Gastroesophageal sphincter (tissue), 4 donors: ENCODE measurements around the gene KRTAP10-5. TPM values are rescaled to one million over a fixed set of nuclear protein-coding genes. Genes with fewer than 3 reads are reported as not detected.

ENCODE experiments used
- ATAC-seq: fragments of 150-250 bp; one replicate; pipeline ENCODE4 v1.9.1; 2016; ENCODE audit warnings: mild to moderate bottlenecking, moderate library complexity
- H3K27ac ChIP-seq, 4 donors: fragments of 200-600 bp; sonication (generic) in 3 of 4; 1 replicate in 3 of 4; 2 replicates in 1 of 4; pipeline ENCODE4 v1.5.1; 2016 to 2019
- H3K27me3 ChIP-seq: fragments of 200-600 bp; sonication (generic); one replicate; pipeline ENCODE4 v1.5.1; 2019
- H3K36me3 ChIP-seq, 2 donors: fragments of 200-600 bp; sonication (generic); one replicate each; pipeline ENCODE4 v1.5.1; 2019; ENCODE audit warnings: control low read depth in 1 of 2
- H3K4me1 ChIP-seq, 3 donors: fragments of 200-600 bp; sonication (generic); 1 replicate in 2 of 3; 2 replicates in 1 of 3; pipeline ENCODE4 v1.5.1; 2016 to 2019; ENCODE audit warnings: control low read depth in 2 of 3
- H3K4me3 ChIP-seq, 2 donors: fragments of 200-600 bp; sonication (generic); one replicate each; pipeline ENCODE4 v1.5.1; 2019; ENCODE audit warnings: mild to moderate bottlenecking in 1 of 2, moderate library complexity in 1 of 2
- H3K9me3 ChIP-seq, 3 donors: fragments of 200-600 bp; sonication (generic); one replicate each; pipeline ENCODE4 v1.5.1; 2017 to 2019; ENCODE audit warnings: control low read depth in 2 of 3
- EP300 ChIP-seq: sonication (generic); formaldehyde crosslinking; IDR thresholded peaks from one replicate; pipeline ENCODE4 v1.6.1; 2017; ENCODE audit warnings: antibody characterized with exemption, mild to moderate bottlenecking
- POLR2A ChIP-seq, 2 donors: fragments of 450-650 bp; IDR thresholded peaks; one replicate each; pipeline ENCODE4 v1.6.1; 2017; ENCODE audit warnings: antibody characterized with exemption in 2 of 2, mild to moderate bottlenecking in 2 of 2, moderate library complexity in 1 of 2
- POLR2AphosphoS5 ChIP-seq: sonication (generic); formaldehyde crosslinking; IDR thresholded peaks from one replicate; pipeline ENCODE4 v1.6.1; 2017; ENCODE audit warnings: antibody characterized with exemption
- WGBS, 2 donors: methylation state at CpG; one replicate each; pipeline ENCODE4 v1.1.5; 2018; ENCODE audit warnings: low coverage in 1 of 2; 5-methylcytosine and 5-hydroxymethylcytosine counted together
- total RNA-seq, 4 donors: library from RNA; depleted of rRNA; stranded (reverse); fragments of >200 nt; gene quantifications; one replicate each; pipeline ENCODE4 v1.1.0, GENCODE V29; 2016
- TF ChIP-seq, protein P1 (sequence below), 4 experiments: fragments of 200-600 bp in 2 of 4; fragments of 450-650 bp in 2 of 4; sonication (generic) in 1 of 4; IDR thresholded peaks; one replicate each; pipeline ENCODE4 v1.5.1; 2017 to 2019; ENCODE audit warnings: antibody characterized with exemption in 4 of 4, mild to moderate bottlenecking in 2 of 4, moderate library complexity in 2 of 4

Gene KRTAP10-5
- total RNA-seq, 4 donors from 2014 or later, result not detected

GRCh38 chr21:44568261-44568660 lies 12.1 kb downstream of the KRTAP10-5 start:
- ATAC-seq, result no peak
- H3K27ac ChIP-seq, result no peak overlapping the region
- TF ChIP-seq POLR2A (IDR thresholded peaks at IDR 0.05) (no peak), EP300 (no peak), POLR2AphosphoS5 (no peak)
- TF ChIP-seq, protein P1, sequence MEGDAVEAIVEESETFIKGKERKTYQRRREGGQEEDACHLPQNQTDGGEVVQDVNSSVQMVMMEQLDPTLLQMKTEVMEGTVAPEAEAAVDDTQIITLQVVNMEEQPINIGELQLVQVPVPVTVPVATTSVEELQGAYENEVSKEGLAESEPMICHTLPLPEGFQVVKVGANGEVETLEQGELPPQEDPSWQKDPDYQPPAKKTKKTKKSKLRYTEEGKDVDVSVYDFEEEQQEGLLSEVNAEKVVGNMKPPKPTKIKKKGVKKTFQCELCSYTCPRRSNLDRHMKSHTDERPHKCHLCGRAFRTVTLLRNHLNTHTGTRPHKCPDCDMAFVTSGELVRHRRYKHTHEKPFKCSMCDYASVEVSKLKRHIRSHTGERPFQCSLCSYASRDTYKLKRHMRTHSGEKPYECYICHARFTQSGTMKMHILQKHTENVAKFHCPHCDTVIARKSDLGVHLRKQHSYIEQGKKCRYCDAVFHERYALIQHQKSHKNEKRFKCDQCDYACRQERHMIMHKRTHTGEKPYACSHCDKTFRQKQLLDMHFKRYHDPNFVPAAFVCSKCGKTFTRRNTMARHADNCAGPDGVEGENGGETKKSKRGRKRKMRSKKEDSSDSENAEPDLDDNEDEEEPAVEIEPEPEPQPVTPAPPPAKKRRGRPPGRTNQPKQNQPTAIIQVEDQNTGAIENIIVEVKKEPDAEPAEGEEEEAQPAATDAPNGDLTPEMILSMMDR (IDR thresholded peaks at IDR 0.05), result no peak
- no peaks in the 10 kb centered on the region for H3K4me1 ChIP-seq
- H3K27me3 ChIP-seq, result peaks cover 38% of the 10 kb centered on the region
- H3K36me3 ChIP-seq, result no peaks in the 10 kb centered on the region
- no peak overlapping the region for H3K4me3 ChIP-seq
- peaks cover 0 to 10% (median 0%) of the 10 kb centered on the region in 3 donors for H3K9me3 ChIP-seq
- WGBS, 2 donors, result no CpG with 5 or more reads among the region's 12 CpGs

DNA sequence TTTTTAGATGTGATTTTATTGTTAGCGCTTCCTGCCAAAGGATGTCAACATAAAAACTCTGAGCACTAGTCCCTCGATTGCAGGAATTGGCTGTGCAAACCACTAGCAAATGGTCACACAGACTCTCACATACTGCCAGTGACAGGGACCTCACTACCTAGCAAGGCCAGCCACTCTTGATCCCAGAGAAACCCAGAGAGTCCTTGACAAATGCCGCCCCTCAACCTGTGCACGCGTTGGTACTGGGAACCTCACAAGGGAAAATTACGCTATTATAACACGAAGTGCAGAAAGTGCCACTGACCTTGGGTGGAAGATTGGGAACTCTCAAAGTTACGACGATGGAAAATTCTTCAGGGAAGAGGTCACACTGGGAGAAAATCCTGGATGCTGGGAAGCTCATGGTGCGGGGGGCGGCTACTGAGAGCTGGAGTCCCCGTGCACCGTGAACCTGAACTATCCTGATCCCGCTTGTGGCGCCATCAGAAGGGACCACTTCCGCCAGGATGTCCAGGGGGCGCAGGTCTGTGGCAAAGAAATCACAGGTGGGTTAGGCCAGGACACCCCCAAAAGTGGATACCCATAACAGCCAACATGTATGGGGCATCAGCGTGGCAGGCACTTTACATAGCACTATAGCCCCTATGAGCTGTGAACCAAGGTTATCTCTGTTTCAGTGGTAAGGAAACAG lies 12.8 kb downstream of the KRTAP10-5 start:
- TF ChIP-seq POLR2AphosphoS5, result no peak
- TF ChIP-seq EP300, result no peak
- 85 to 93% methylated on average over 6 to 10 of the region's 18 CpGs for WGBS, 2 donors
- Histone ChIP-seq H3K27ac (no peak overlapping the region), H3K9me3 (peaks cover 0 to 11% (median 1%) of the 10 kb centered on the region in 3 donors), H3K36me3 (no peaks in the 10 kb centered on the region), H3K4me3 (no peak overlapping the region), H3K4me1 (no peaks in the 10 kb centered on the region), H3K27me3 (peaks cover 33% of the 10 kb centered on the region)
- no peak for ATAC-seq

- H3K4me1 ChIP-seq, result no peaks in the 10 kb centered on the region
- TF ChIP-seq, protein P1 (IDR thresholded peaks at IDR 0.05), result no peak
- no peak for TF ChIP-seq POLR2A (IDR thresholded peaks at IDR 0.05)
- no peak for TF ChIP-seq POLR2AphosphoS5
- TF ChIP-seq EP300, result no peak
- ATAC-seq, result no peak
- H3K27me3 ChIP-seq, result peaks cover 28% of the 10 kb centered on the region
- H3K9me3 ChIP-seq, result peaks cover 0 to 13% (median 2%) of the 10 kb centered on the region in 3 donors
- H3K36me3 ChIP-seq, result no peaks in the 10 kb centered on the region
- 13 to 50% methylated on average over 1 of the region's 1 CpG for WGBS, 2 donors
- H3K4me3 ChIP-seq, result no peak overlapping the region
- H3K27ac ChIP-seq, result no peak overlapping the region
These were observed 14.0 kb downstream of the KRTAP10-5 start for GRCh38 chr21:44566403-44566802.

DNA sequence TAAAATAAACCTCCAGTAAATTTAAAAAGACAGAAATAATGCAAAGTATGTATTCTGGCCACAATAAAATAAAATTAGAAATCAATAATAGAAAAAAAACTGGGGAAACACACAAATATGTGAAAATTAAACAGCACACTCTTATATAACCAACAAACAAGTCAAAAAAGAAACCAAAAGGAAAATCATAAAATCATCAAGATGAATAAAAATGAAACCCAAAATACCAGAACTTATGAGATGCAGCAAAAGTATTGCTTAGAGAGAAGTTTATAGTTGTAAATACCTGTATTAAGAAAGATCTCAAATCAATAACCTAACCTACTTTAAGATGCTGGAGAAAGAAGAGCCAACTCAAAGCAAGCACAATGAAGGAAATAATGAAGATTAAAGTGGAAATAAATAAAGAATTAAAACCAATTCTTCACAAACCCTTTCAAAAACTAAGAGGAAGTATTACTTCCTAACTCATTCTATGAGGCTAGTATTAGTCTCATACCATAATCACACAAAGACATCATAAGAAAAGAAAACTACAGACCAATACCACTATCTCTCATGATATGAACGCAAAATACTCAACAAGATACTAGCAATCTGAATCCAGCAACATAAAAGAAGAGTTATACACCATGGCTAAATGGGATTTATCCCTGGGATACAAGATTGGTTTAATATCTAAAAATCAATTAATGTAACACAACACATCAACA lies 15.4 kb downstream of the KRTAP10-5 start:
- 0 to 50% methylated on average over 1 of the region's 1 CpG for WGBS, 2 donors
- H3K4me3 ChIP-seq, result no peak overlapping the region
- ATAC-seq, result no peak
- H3K27ac ChIP-seq, result no peak overlapping the region
- peaks cover 0 to 9% (median 2%) of the 10 kb centered on the region in 3 donors for H3K9me3 ChIP-seq
- no peaks in the 10 kb centered on the region for H3K36me3 ChIP-seq
- no peaks in the 10 kb centered on the region for H3K4me1 ChIP-seq
- peaks cover 26% of the 10 kb centered on the region for H3K27me3 ChIP-seq
- no peak for TF ChIP-seq POLR2AphosphoS5
- TF ChIP-seq, protein P1 (IDR thresholded peaks at IDR 0.05), result no peak
- no peak for TF ChIP-seq POLR2A (IDR thresholded peaks at IDR 0.05)
- TF ChIP-seq EP300, result no peak

GRCh38 chr21:44564099-44564498 lies 16.3 kb downstream of the KRTAP10-5 start:
- TF ChIP-seq, protein P1 (IDR thresholded peaks at IDR 0.05), result no peak
- TF ChIP-seq POLR2A (IDR thresholded peaks at IDR 0.05) (no peak), EP300 (no peak), POLR2AphosphoS5 (no peak)
- 80 to 91% methylated on average over 1 of the region's 1 CpG for whole genome bisulfite sequencing, 2 donors
- Histone ChIP-seq H3K4me3 (no peak overlapping the region), H3K9me3 (peaks cover 0 to 17% (median 2%) of the 10 kb centered on the region in 3 donors), H3K4me1 (no peaks in the 10 kb centered on the region), H3K27me3 (peaks cover 16% of the 10 kb centered on the region), H3K36me3 (no peaks in the 10 kb centered on the region), H3K27ac (no peak overlapping the region)
- no peak for ATAC-seq
